HG03139 (cell line): ENCODE data around the gene USP35.

Experiments
- ATAC-seq: cut with Tn5 transposase; IDR thresholded peaks from one replicate; pipeline ENCODE4 v1.9.1; 2021; ENCODE audit not compliant: unreplicated experiment

USP35 gene

GRCh38 chr11:78262238-78262637, 73.5 kb downstream of the USP35 start:
- no peak for ATAC-seq

DNA sequence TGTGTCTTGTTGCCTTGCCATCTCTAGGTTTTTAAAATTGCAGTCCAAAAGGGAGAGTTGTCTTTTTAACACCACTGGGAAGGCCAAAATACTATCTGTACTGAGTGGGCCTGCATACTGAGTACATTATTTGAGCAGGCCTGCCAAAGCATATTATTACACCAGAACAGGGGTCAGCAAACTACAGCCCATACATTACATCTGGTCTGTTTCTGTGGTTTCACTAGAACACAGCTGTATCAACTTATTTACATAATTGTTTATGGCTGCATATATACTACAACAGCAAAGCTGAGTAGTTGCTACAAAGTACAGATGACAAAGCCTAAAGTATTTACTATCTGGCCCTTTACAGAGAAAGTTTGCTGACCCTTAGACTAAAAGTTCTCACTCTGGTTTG, 74.0 kb downstream of the USP35 start:
- no peak for ATAC-seq
